ENCODE data around the gene TAF12.

- no peak for TF ChIP-seq CTCF (IDR thresholded peaks at IDR 0.05; ENCODE audit: insufficient read depth, low read depth, low read length)
- TF ChIP-seq EZH2 (IDR thresholded peaks at IDR 0.05; ENCODE audit: insufficient read depth, low read length): no peak
These were observed 25.5 kb upstream of the TAF12 start, which contains the start of gene GMEB1 for GRCh38 chr1:28668191-28668955.
